ENCODE results near the gene OPCML. TPM values are rescaled to one million over a fixed set of nuclear protein-coding genes. Genes with fewer than 3 reads are reported as not detected.

The OPCML gene
- total and polyA plus RNA-seq, 2 experiments from 2014 or later = 1.2 to 4.4 TPM

DNA sequence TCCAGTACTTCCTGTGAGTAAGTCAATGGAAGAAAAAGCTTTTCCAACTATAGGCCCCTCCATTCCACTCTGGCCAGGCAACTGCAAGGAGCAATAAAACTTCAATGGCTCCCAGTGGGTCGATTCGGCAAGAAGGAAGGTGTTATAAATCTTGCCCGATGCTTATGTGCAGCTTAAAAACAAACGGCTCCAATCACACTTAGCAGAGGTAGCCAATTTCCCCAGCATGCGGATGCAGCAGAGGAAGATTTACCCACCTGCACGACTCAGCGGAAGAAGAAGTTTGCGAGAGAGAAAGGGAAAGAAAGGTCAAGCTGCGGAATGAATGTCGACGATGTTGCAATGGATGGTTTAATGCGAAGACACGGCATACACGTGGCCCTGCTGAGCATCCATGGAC lies 141.5 kb downstream of the OPCML start:
- H3K27me3 ChIP-seq (ENCODE audit: insufficient read depth) = no peaks in the 10 kb centered on the region
- H3K9me2 ChIP-seq (ENCODE audit: insufficient read depth) = no peaks in the 10 kb centered on the region; the same call in 1 of the 2 replicates
- no peak overlapping the region for H2AFZ ChIP-seq
- no peak overlapping the region for H3K27ac Mint-ChIP-seq
- ATAC-seq (no peak), DNase-seq (ENCODE audit: low spot score) (no peak)
- H3K36me3 Mint-ChIP-seq (ENCODE audit: low read depth) = no peaks in the 10 kb centered on the region
- H3K4me2 ChIP-seq = no peak overlapping the region
- H4K20me1 ChIP-seq (replicated peaks; ENCODE audit: insufficient read depth) = no peaks in the 10 kb centered on the region
- no peaks in the 10 kb centered on the region for H3K79me2 ChIP-seq (replicated peaks; ENCODE audit: insufficient read depth)
- no peak overlapping the region for H3K4me3 Mint-ChIP-seq
- H3F3A ChIP-seq (replicated peaks; ENCODE audit: low read depth) = no peaks in the 10 kb centered on the region
- TF ChIP-seq POLR2AphosphoS5 (IDR thresholded peaks at IDR 0.05; ENCODE audit: low read depth) (no peak), STAT1 (IDR thresholded peaks at IDR 0.05; ENCODE audit: unreplicated experiment) (no peak), NANOG (IDR thresholded peaks at IDR 0.05; ENCODE audit: borderline replicate concordance) (no peak), EZH2 (IDR thresholded peaks at IDR 0.05; ENCODE audit: low read depth, unreplicated experiment) (no peak), ZNF114 (CRISPR knock-in tag; IDR thresholded peaks at IDR 0.05) (no peak), JUNB (IDR thresholded peaks at IDR 0.05; ENCODE audit: unreplicated experiment) (no peak)
- TF ChIP-seq, protein P1, sequence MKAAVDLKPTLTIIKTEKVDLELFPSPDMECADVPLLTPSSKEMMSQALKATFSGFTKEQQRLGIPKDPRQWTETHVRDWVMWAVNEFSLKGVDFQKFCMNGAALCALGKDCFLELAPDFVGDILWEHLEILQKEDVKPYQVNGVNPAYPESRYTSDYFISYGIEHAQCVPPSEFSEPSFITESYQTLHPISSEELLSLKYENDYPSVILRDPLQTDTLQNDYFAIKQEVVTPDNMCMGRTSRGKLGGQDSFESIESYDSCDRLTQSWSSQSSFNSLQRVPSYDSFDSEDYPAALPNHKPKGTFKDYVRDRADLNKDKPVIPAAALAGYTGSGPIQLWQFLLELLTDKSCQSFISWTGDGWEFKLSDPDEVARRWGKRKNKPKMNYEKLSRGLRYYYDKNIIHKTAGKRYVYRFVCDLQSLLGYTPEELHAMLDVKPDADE (IDR thresholded peaks at IDR 0.05) = no peak
- TF ChIP-seq, protein P2, sequence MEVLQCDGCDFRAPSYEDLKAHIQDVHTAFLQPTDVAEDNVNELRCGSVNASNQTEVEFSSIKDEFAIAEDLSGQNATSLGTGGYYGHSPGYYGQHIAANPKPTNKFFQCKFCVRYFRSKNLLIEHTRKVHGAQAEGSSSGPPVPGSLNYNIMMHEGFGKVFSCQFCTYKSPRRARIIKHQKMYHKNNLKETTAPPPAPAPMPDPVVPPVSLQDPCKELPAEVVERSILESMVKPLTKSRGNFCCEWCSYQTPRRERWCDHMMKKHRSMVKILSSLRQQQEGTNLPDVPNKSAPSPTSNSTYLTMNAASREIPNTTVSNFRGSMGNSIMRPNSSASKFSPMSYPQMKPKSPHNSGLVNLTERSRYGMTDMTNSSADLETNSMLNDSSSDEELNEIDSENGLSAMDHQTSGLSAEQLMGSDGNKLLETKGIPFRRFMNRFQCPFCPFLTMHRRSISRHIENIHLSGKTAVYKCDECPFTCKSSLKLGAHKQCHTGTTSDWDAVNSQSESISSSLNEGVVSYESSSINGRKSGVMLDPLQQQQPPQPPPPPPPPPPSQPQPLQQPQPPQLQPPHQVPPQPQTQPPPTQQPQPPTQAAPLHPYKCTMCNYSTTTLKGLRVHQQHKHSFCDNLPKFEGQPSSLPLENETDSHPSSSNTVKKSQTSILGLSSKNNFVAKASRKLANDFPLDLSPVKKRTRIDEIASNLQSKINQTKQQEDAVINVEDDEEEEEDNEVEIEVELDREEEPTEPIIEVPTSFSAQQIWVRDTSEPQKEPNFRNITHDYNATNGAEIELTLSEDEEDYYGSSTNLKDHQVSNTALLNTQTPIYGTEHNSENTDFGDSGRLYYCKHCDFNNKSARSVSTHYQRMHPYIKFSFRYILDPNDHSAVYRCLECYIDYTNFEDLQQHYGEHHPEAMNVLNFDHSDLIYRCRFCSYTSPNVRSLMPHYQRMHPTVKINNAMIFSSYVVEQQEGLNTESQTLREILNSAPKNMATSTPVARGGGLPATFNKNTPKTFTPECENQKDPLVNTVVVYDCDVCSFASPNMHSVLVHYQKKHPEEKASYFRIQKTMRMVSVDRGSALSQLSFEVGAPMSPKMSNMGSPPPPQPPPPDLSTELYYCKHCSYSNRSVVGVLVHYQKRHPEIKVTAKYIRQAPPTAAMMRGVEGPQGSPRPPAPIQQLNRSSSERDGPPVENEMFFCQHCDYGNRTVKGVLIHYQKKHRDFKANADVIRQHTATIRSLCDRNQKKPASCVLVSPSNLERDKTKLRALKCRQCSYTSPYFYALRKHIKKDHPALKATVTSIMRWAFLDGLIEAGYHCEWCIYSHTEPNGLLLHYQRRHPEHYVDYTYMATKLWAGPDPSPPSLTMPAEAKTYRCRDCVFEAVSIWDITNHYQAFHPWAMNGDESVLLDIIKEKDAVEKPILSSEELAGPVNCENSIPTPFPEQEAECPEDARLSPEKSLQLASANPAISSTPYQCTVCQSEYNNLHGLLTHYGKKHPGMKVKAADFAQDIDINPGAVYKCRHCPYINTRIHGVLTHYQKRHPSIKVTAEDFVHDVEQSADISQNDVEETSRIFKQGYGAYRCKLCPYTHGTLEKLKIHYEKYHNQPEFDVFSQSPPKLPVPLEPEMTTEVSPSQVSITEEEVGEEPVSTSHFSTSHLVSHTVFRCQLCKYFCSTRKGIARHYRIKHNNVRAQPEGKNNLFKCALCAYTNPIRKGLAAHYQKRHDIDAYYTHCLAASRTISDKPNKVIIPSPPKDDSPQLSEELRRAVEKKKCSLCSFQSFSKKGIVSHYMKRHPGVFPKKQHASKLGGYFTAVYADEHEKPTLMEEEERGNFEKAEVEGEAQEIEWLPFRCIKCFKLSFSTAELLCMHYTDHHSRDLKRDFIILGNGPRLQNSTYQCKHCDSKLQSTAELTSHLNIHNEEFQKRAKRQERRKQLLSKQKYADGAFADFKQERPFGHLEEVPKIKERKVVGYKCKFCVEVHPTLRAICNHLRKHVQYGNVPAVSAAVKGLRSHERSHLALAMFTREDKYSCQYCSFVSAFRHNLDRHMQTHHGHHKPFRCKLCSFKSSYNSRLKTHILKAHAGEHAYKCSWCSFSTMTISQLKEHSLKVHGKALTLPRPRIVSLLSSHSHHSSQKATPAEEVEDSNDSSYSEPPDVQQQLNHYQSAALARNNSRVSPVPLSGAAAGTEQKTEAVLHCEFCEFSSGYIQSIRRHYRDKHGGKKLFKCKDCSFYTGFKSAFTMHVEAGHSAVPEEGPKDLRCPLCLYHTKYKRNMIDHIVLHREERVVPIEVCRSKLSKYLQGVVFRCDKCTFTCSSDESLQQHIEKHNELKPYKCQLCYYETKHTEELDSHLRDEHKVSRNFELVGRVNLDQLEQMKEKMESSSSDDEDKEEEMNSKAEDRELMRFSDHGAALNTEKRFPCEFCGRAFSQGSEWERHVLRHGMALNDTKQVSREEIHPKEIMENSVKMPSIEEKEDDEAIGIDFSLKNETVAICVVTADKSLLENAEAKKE (CRISPR knock-in tag; IDR thresholded peaks at IDR 0.05) = no peak
- TF ChIP-seq, protein P3, sequence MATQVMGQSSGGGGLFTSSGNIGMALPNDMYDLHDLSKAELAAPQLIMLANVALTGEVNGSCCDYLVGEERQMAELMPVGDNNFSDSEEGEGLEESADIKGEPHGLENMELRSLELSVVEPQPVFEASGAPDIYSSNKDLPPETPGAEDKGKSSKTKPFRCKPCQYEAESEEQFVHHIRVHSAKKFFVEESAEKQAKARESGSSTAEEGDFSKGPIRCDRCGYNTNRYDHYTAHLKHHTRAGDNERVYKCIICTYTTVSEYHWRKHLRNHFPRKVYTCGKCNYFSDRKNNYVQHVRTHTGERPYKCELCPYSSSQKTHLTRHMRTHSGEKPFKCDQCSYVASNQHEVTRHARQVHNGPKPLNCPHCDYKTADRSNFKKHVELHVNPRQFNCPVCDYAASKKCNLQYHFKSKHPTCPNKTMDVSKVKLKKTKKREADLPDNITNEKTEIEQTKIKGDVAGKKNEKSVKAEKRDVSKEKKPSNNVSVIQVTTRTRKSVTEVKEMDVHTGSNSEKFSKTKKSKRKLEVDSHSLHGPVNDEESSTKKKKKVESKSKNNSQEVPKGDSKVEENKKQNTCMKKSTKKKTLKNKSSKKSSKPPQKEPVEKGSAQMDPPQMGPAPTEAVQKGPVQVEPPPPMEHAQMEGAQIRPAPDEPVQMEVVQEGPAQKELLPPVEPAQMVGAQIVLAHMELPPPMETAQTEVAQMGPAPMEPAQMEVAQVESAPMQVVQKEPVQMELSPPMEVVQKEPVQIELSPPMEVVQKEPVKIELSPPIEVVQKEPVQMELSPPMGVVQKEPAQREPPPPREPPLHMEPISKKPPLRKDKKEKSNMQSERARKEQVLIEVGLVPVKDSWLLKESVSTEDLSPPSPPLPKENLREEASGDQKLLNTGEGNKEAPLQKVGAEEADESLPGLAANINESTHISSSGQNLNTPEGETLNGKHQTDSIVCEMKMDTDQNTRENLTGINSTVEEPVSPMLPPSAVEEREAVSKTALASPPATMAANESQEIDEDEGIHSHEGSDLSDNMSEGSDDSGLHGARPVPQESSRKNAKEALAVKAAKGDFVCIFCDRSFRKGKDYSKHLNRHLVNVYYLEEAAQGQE (IDR thresholded peaks at IDR 0.05; ENCODE audit: unreplicated experiment) = no peak
- peaks cover 13% of the 10 kb centered on the region for H3K4me1 ChIP-seq (ENCODE audit: insufficient read depth)
- H3K4me1 Mint-ChIP-seq = peaks cover 8% of the 10 kb centered on the region
- no peak overlapping the region for H3K27ac ChIP-seq (ENCODE audit: low read depth)
- H3K9me3 Mint-ChIP-seq = no peaks in the 10 kb centered on the region; the same call in 2 of the 3 replicates
- no peaks in the 10 kb centered on the region for H3K36me3 ChIP-seq (ENCODE audit: insufficient read depth)
- H3K27me3 Mint-ChIP-seq (ENCODE audit: insufficient read depth, low read depth, poor library complexity) = peaks cover 2% of the 10 kb centered on the region
- H3K4me3 ChIP-seq = no peak overlapping the region

Data from GM23338 (cell line).